DND-41 (cell line): ENCODE measurements around the gene CFAP90.

Experiments used
- ATAC-seq: fragments of 200-7000 bp; cut with Tn5 transposase; 3 replicates; pipeline ENCODE4 v1.9.1; 2021; ENCODE audit warnings: low read depth; ENCODE audit not compliant: insufficient read depth
- DNase-seq: peaks from one replicate; pipeline ENCODE4 v3.0.0-alpha.2; 2020
- H2AFZ ChIP-seq: 2 replicates; pipeline ENCODE4 v1.6.0; 2012; ENCODE audit warnings: low read depth, low read length
- H3K27ac ChIP-seq: 2 replicates; pipeline ENCODE4 v1.5.1; 2012; ENCODE audit warnings: low read length, inconsistent platforms
- H3K27me3 ChIP-seq: fragments of 200-600 bp; sonication (generic); 2 replicates; pipeline ENCODE4 v1.6.0; 2012; ENCODE audit warnings: low read length, mild to moderate bottlenecking, inconsistent platforms; ENCODE audit not compliant: insufficient read depth, poor library complexity
- H3K36me3 ChIP-seq: 2 replicates; pipeline ENCODE4 v1.5.1; 2012; ENCODE audit warnings: low read length, inconsistent platforms; ENCODE audit not compliant: insufficient read depth
- H3K4me1 ChIP-seq: 2 replicates; pipeline ENCODE4 v1.5.1; 2012; ENCODE audit warnings: mild to moderate bottlenecking, low read length; ENCODE audit not compliant: insufficient read depth
- H3K4me2 ChIP-seq: 2 replicates; pipeline ENCODE4 v1.6.0; 2012; ENCODE audit warnings: mild to moderate bottlenecking, moderate library complexity, low read length, inconsistent platforms; ENCODE audit not compliant: insufficient read depth
- H3K4me3 ChIP-seq, 2 experiments: fragments of 200-600 bp in 1 of 2; shearing (Covaris generic) in 1 of 2; 2 replicates each; pipeline ENCODE4 v1.5.1; 2012 to 2016; ENCODE audit warnings: inconsistent platforms in 2 of 2, low read length in 2 of 2, mild to moderate bottlenecking in 2 of 2, low read depth in 1 of 2, moderate library complexity in 1 of 2
- H3K79me2 ChIP-seq: 2 replicates; pipeline ENCODE4 v1.6.0; 2012; ENCODE audit warnings: low read length, inconsistent platforms; ENCODE audit not compliant: insufficient read depth
- H3K9ac ChIP-seq: 2 replicates; pipeline ENCODE4 v1.6.0; 2012; ENCODE audit warnings: low read depth, mild to moderate bottlenecking, inconsistent platforms, low read length, moderate library complexity
- H3K9me3 ChIP-seq: 2 replicates; pipeline ENCODE4 v1.5.1; 2012; ENCODE audit warnings: low read length, moderate library complexity, mild to moderate bottlenecking, inconsistent platforms; ENCODE audit not compliant: insufficient read depth, severe bottlenecking
- H4K20me1 ChIP-seq: 2 replicates; pipeline ENCODE4 v1.6.0; 2012; ENCODE audit warnings: low read length; ENCODE audit not compliant: insufficient read depth
- CTCF ChIP-seq: IDR thresholded peaks from 2 replicates; pipeline ENCODE4 v1.5.1; 2012; ENCODE audit warnings: borderline replicate concordance, low read length, moderate library complexity, mild to moderate bottlenecking; ENCODE audit not compliant: poor library complexity, severe bottlenecking; ENCODE audit errors: extremely low read depth
- EZH2 ChIP-seq: IDR thresholded peaks from 3 replicates; pipeline ENCODE4 v1.6.1; 2012; ENCODE audit warnings: borderline replicate concordance, low read depth, mild to moderate bottlenecking, moderate library complexity, low read length, inconsistent platforms; ENCODE audit not compliant: severe bottlenecking

Gene CFAP90

GRCh38 chr5:7851617-7852289, 820 bp upstream of the CFAP90 start:
- H3K4me2 ChIP-seq = no peak overlapping the region
- H3K36me3 ChIP-seq = no peaks in the 10 kb centered on the region
- H3K79me2 ChIP-seq = no peaks in the 10 kb centered on the region
- no peak overlapping the region for H3K4me3 ChIP-seq
- ATAC-seq = no peak
- no peaks in the 10 kb centered on the region for H3K27me3 ChIP-seq
- no peak overlapping the region for H3K27ac ChIP-seq
- H3K9ac ChIP-seq = no peak overlapping the region
- H3K4me1 ChIP-seq = no peaks in the 10 kb centered on the region
- DNase-seq = no peak
- H3K9me3 ChIP-seq = peaks cover 5% of the 10 kb centered on the region
- no peak for TF ChIP-seq CTCF
- TF ChIP-seq EZH2 = no peak
- H4K20me1 ChIP-seq = no peaks in the 10 kb centered on the region
- H2AFZ ChIP-seq = no peak overlapping the region

GRCh38 chr5:7851240-7851592, 283 bp upstream of the CFAP90 start:
- TF ChIP-seq EZH2 (no peak), CTCF (no peak)
- Histone ChIP-seq H3K4me3 (no peak overlapping the region), H3K79me2 (no peaks in the 10 kb centered on the region), H2AFZ (no peak overlapping the region), H3K9me3 (peaks cover 5% of the 10 kb centered on the region), H4K20me1 (no peaks in the 10 kb centered on the region), H3K36me3 (no peaks in the 10 kb centered on the region), H3K4me2 (no peak overlapping the region), H3K4me1 (no peaks in the 10 kb centered on the region), H3K9ac (no peak overlapping the region), H3K27me3 (no peaks in the 10 kb centered on the region), H3K27ac (no peak overlapping the region)
- ATAC-seq (no peak), DNase-seq (no peak)

GRCh38 chr5:7849681-7850394, 1.1 kb downstream of the CFAP90 start:
- Histone ChIP-seq H3K4me3 (no peak overlapping the region), H4K20me1 (no peaks in the 10 kb centered on the region), H3K4me2 (no peak overlapping the region), H3K27ac (no peak overlapping the region), H2AFZ (no peak overlapping the region), H3K27me3 (peaks cover 5% of the 10 kb centered on the region), H3K9ac (no peak overlapping the region), H3K9me3 (peaks cover 5% of the 10 kb centered on the region), H3K79me2 (no peaks in the 10 kb centered on the region), H3K4me1 (no peaks in the 10 kb centered on the region), H3K36me3 (no peaks in the 10 kb centered on the region)
- no peak for DNase-seq
- TF ChIP-seq EZH2 (no peak), CTCF (no peak)
- ATAC-seq = no peak
